ENCODE results near the gene MYOM3.
A peak's percentile ranks its signal among the peaks of the same experiment; 100 is the strongest.
"Not testable (repeated sequence)": the region's sequence is repeated elsewhere in the genome, so short reads cannot be mapped to it uniquely, and the experiment has no call there.

MYOM3 gene

GRCh38 chr1:24074817-24075589 lies 36.9 kb downstream of the MYOM3 start:
- DNase-seq: no peak

- no peak for DNase-seq
Observed at GRCh38 chr1:24074196-24074595, 37.7 kb downstream of the MYOM3 start.

- DNase-seq: no peak
Observed at GRCh38 chr1:24071941-24072340, 40.0 kb downstream of the MYOM3 start.

GRCh38 chr1:24070821-24071393 lies 41.0 kb downstream of the MYOM3 start:
- peak in 50 of 58 donors; percentile 14 to 81 (median 40) for DNase-seq

GRCh38 chr1:24069817-24070216 lies 42.1 kb downstream of the MYOM3 start:
- DNase-seq: no peak

GRCh38 chr1:24067978-24068377 lies 44.0 kb downstream of the MYOM3 start:
- DNase-seq: no peak

GRCh38 chr1:24065304-24065703 lies 46.6 kb downstream of the MYOM3 start:
- no peak for DNase-seq

GRCh38 chr1:24062221-24062620 lies 49.7 kb downstream of the MYOM3 start:
- DNase-seq: no peak

- DNase-seq: no peak
Observed at GRCh38 chr1:24060482-24060881, 51.5 kb downstream of the MYOM3 start.

GRCh38 chr1:24058671-24059455 lies 53.1 kb downstream of the MYOM3 start:
- DNase-seq: no peak

- no peak for DNase-seq
Observed at GRCh38 chr1:24057171-24057570, 54.8 kb downstream of the MYOM3 start.

- no peak for DNase-seq
Observed at GRCh38 chr1:24055681-24056080, 56.3 kb downstream of the MYOM3 start.

- DNase-seq: no peak
Observed at GRCh38 chr1:24052220-24052619, 59.7 kb downstream of the MYOM3 start.

GRCh38 chr1:24051206-24051945 lies 60.6 kb downstream of the MYOM3 start:
- peak in 1 of 58 donors; percentile 9 for DNase-seq

- DNase-seq: no peak
Observed at GRCh38 chr1:24049733-24050132, 62.2 kb downstream of the MYOM3 start.

GRCh38 chr1:24048894-24049293 lies 63.0 kb downstream of the MYOM3 start:
- not testable (repeated sequence) for DNase-seq

GRCh38 chr1:24048205-24048869 lies 63.6 kb downstream of the MYOM3 start:
- DNase-seq: no peak

- no peak for DNase-seq
Observed at GRCh38 chr1:24047110-24047477, 64.8 kb downstream of the MYOM3 start.

- no peak for DNase-seq
Observed at GRCh38 chr1:24045771-24046170, 66.2 kb downstream of the MYOM3 start.

- not testable (repeated sequence) for DNase-seq
Observed at GRCh38 chr1:24044672-24045071, 67.3 kb downstream of the MYOM3 start.
